NCI-H1105 (cell line): ENCODE data around the gene ATF6.
"Not testable (repeated sequence)": the region's sequence is repeated elsewhere in the genome, so short reads cannot be mapped to it uniquely, and the experiment has no call there.

Experiments
- DNase-seq: peaks from one replicate; lab custom pipeline; 2025; lab: John Stamatoyannopoulos, UW

The ATF6 gene

DNA sequence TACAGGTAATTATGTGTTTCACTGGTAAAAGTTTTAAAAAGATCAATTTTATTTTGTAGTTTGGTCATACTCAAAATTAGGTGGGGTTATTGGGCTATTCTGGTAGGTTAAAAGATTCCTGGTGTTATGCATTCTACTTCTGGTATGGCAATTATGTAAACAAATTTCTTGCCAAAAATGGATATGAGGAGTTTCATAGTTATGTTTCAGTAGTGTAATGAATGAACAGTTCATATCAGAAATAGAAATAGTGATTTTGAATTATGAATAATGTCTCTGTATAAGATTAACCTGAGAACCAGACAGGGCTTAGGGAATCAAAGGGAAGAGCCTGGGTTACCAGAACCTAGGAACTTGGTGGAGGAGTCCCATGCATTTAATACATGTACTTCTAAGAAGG, 15.9 kb downstream of the ATF6 start:
- DNase-seq = no peak

- DNase-seq = no peak
These were observed 16.8 kb downstream of the ATF6 start for GRCh38 chr1:161782886-161783285.

- no peak for DNase-seq
These were observed 18.8 kb downstream of the ATF6 start for GRCh38 chr1:161784968-161785367.

DNA sequence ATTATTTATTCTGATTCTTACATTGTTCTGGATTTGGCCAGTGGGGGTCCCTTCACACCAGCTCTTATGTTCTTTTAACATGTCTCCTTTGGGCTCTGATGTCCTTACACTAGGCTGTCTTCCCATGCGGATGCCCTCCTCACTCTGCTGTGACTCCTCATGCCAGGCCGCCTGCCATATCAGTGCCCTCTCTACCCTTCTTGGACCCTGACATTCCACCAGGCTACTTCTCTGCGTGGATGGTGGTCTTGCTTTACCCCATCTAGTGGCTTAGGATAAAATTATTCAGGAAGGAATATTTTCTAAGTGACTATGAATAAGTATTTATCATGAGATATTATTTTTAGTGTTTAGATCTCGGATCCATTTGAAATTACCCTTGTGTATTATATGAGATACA, 21.2 kb downstream of the ATF6 start:
- DNase-seq = no peak

GRCh38 chr1:161790587-161791317, 24.6 kb downstream of the ATF6 start:
- DNase-seq = no peak

DNA sequence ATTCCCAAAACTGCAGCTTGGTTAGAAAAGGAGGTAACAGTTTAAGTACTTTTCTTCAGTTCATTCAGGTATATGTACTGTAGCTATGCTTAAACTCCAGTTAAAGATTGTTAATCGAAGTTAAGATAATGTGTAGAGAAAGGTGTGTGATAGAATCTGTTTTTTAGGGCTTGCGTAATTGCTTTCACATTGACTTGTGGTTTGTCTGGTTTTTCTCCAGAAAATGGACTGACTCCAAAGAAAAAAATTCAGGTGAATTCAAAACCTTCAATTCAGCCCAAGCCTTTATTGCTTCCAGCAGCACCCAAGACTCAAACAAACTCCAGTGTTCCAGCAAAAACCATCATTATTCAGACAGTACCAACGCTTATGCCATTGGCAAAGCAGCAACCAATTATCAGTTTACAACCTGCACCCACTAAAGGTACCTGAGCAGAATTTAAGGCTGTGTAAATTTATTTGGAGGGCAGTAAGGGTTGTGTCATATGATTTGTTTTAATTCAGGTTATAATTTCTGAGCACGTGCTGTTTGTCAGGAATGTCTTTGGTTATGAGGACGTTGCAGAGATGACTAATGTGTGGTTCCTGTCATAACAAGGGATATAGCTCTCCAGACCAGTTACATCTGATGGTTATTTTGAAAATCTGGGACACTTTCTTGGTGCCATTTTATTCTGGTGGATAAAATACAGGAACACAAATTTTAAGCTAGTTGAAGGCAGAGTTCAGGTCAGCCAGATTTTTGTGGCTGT, 26.0 kb downstream of the ATF6 start:
- no peak for DNase-seq

DNA sequence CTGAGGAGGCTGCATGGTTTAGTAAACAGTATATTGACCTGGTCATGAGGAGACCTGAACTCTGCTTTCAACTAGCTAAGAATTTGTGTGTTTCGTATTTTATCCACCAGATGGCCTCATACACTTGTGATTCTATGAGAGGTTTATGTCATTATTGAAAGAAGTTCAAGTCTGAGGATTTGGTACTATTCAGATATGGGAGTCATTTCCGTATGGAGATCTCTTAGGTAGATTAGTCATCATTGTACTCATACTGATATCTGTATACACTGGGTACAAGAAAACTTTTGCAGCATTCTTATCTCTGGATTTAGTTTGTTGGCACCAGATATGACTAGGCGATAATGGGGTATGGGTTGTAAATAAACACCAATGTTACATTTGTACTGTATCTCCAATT, 26.6 kb downstream of the ATF6 start:
- peak; percentile 52 for DNase-seq

DNA sequence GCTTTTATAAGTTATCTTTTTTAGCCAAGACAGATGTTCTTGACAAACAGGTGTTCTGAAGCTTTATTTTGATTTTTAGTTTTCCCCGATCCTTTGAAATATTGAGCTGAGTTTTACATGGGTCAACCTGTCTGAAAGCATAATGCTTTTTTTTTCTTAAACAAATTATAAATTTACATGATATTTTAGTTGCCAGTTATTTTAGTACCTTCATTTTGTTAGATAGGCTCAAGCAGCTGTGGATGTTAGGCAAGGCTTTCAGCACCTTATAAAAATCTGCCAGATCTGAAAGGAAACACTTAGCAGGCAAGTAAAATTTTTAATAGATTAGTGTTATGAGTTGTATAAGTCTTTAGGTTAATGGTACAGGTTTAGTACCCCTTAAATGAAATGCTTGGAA, 33.7 kb downstream of the ATF6 start:
- DNase-seq = no peak

GRCh38 chr1:161801955-161802354, 35.8 kb downstream of the ATF6 start:
- DNase-seq = no peak

GRCh38 chr1:161803181-161803580, 37.1 kb downstream of the ATF6 start:
- peak; percentile 16 for DNase-seq

DNA sequence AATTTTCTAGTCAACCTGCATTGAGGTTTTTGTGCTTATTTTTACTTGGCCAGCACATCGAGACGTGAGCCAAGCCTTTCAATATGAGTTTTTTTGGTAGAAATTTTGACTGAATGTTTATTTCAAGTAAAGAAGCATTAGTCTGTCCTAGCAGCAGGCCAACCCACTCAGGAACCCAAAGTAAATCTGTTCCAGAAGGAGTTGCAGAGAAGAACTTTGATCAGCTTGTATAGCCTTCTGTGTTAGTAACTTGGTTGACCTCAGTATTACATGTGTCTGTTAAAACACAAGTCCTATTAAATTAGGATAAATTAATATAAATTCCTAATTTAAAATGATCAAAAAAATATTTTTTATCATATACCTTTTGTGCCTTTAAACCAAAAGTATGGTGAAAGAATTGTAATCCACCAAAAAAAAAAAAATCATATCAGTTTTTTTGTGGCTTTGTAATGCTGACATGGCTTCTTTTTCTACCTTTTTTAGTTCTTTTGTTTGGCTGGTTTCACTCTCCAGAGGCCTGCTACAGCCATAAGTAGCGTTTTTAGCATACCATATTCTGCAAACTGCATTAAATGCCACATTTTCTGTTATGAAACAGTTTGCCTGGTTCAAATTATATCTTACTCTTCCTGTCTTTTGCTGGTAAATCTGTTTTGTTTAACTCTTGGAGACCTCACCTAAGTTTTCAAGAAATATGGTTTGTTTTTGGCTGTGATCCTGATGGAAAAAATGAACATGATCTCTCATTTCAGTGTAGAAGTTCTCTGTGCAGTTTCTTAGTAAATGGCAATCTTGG, 39.5 kb downstream of the ATF6 start:
- DNase-seq = no peak

- not testable (repeated sequence) for DNase-seq
These were observed 43.1 kb downstream of the ATF6 start for GRCh38 chr1:161809202-161809601.

DNA sequence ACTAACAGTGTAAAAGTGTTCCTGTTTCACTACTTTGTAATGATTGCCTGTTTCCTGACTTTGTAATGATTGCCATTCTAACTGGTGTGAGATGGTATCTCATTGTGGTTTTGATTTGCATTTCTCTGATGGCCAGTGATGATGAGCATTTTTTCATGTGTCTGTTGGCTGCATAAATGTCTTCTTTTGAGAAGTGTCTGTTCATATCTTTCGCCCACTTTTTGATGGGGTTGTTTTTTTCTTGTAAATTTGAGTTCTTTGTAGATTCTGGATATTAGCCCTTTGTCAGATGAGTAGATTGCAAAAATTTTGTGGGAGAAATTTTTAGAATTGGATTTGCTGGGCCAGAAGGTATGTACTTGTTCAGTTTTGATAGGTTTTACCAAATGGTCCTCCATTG, 43.5 kb downstream of the ATF6 start:
- not testable (repeated sequence) for DNase-seq

- DNase-seq = no peak
These were observed 44.7 kb downstream of the ATF6 start for GRCh38 chr1:161810780-161811179.

DNA sequence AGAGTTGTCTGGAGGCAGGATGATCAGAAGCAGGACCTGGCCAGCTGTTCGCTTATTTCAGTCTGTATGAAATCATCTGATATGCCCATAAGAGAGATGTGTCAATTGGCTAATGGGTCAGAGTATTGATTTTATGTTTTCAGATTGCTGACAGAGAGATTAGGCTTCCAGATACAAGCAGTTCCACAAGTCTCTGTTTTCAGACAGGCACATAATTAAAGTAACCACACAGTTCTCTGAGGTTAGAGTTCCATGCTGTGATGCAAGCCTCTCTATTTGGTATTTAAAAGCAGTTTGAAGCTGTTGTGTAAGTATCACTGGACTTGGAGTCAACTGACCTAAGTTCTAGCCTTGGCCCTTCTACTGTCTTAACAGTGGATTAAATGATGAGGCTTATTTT, 50.1 kb downstream of the ATF6 start:
- no peak for DNase-seq

- no peak for DNase-seq
These were observed 51.1 kb downstream of the ATF6 start for GRCh38 chr1:161817176-161817730.

DNA sequence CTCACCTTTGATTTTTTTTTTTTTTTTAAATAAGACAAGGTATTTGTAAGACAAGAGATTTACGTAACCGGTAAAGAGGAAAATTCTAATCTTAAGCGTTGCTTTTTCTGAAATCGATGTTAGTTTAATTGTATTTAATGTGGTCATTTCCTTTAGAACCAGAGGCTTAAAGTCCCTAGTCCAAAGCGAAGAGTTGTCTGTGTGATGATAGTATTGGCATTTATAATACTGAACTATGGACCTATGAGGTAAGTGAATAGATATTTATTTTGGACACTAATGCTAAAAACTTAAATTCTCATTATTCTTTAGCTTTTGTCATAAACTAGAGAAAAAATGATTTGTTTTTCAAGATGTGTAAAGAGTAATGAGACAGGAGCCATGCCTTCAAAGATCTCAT, 54.8 kb downstream of the ATF6 start:
- DNase-seq = no peak

DNA sequence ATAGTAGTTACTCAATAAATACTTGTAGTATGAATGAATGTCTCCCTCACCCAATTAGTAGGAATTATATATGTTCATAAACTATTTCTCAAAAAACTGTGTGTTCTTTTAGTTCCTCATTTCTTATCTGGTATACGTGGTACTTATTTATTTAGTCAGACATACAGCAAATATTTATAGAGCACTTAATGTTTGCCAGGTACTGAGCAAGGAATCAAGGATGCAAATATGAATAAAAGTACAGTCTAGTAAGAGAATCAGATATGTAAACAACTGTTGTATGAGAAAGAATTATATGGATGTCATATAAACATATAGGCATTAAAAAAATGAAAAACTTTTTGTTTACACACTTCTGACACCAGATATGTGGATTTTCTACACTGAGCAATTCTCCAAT, 58.5 kb downstream of the ATF6 start:
- no peak for DNase-seq

DNA sequence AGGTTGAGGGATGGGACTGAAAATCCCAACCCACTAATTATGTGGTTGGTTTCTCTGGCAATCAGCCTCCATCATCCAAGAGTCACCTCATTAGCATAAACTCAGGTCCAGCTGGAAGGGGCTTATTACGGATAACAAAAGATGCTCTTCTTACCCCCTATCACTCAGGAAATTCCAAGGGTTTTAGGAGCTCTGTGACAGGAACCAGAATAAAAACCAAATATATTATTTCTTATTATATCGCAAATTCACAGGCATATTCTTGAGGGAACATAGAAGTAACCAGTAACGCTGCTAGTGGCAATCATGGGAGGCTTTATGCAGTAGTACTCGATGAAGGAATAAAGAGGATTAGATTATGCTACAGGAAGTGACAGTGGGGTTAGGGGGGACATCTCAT, 59.7 kb downstream of the ATF6 start:
- no peak for DNase-seq

GRCh38 chr1:161826478-161826877, 60.4 kb downstream of the ATF6 start:
- DNase-seq = no peak

DNA sequence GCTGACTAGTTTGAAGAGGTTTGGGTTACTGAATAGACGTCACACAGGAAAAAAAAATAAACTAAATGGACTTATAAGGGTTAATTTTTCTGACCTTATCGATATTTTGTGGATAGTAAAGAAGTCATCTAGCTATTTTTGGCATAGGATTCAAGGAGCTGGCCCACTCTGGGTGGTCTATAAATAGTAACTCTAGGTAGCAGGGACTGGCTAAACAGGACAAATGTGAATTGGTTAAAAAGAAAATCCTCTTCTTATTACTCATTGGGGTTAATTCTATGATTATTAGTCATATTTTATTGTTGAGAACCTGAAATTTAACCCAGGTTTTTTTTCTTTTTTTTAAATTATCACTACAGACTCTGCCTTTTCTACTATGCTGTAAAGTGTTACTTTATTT, 61.7 kb downstream of the ATF6 start:
- no peak for DNase-seq

GRCh38 chr1:161832299-161832907, 66.3 kb downstream of the ATF6 start:
- DNase-seq = not testable (repeated sequence)
